ENCODE data around the gene PLG.
"Not testable (repeated sequence)": the region's sequence is repeated elsewhere in the genome, so short reads cannot be mapped to it uniquely, and the experiment has no call there.

GRCh38 chr6:160780656-160781055 is 78.6 kb downstream of the PLG start:
- TF ChIP-seq RCOR1 (IDR thresholded peaks at IDR 0.05; ENCODE audit: insufficient replicate concordance, low read length); CTCF (conservative IDR thresholded peaks at IDR 0.05; ENCODE audit: low read depth, low read length); CEBPB (IDR thresholded peaks at IDR 0.05; ENCODE audit: low read depth, low read length); POLR2A (IDR thresholded peaks at IDR 0.05; ENCODE audit: low read depth, low read length); FOS (IDR thresholded peaks at IDR 0.05; ENCODE audit: low read depth, low read length); MXI1 (IDR thresholded peaks at IDR 0.05; ENCODE audit: borderline replicate concordance, low read depth, low read length); ELK1 (IDR thresholded peaks at IDR 0.05; ENCODE audit: borderline replicate concordance, low read depth, low read length); SMC3 (IDR thresholded peaks at IDR 0.05; ENCODE audit: low read depth, low read length); RFX5 (IDR thresholded peaks at IDR 0.05; ENCODE audit: low read depth, low read length); MAZ (IDR thresholded peaks at IDR 0.05; ENCODE audit: borderline replicate concordance, low read depth, low read length); USF2 (IDR thresholded peaks at IDR 0.05; ENCODE audit: low read depth, low read length): not testable (repeated sequence)

All from IMR-90 (cell line).